Right lobe of liver (tissue), 4 donors: Measurements from ENCODE around the gene C16orf46.

Experiments
- CTCF ChIP-seq, 4 donors: fragments of 200-600 bp in 3 of 4; fragments of 450-650 bp in 1 of 4; IDR thresholded peaks; one replicate each; pipeline versions ENCODE4 v1.5.1 to v1.8.0; 2016 to 2022; ENCODE audit warnings: antibody characterized with exemption in 4 of 4, mild to moderate bottlenecking in 2 of 4
- POLR2A ChIP-seq: fragments of 450-650 bp; IDR thresholded peaks from one replicate; pipeline ENCODE4 v1.6.1; 2017; ENCODE audit warnings: antibody characterized with exemption, mild to moderate bottlenecking
- donor health status: DM: no; HTN: no; CAD: no.
- donor health status: DM: no; HTN: no; CAD: no.
- donor health status: DM: no; HTN: yes; CAD: no.

DNA sequence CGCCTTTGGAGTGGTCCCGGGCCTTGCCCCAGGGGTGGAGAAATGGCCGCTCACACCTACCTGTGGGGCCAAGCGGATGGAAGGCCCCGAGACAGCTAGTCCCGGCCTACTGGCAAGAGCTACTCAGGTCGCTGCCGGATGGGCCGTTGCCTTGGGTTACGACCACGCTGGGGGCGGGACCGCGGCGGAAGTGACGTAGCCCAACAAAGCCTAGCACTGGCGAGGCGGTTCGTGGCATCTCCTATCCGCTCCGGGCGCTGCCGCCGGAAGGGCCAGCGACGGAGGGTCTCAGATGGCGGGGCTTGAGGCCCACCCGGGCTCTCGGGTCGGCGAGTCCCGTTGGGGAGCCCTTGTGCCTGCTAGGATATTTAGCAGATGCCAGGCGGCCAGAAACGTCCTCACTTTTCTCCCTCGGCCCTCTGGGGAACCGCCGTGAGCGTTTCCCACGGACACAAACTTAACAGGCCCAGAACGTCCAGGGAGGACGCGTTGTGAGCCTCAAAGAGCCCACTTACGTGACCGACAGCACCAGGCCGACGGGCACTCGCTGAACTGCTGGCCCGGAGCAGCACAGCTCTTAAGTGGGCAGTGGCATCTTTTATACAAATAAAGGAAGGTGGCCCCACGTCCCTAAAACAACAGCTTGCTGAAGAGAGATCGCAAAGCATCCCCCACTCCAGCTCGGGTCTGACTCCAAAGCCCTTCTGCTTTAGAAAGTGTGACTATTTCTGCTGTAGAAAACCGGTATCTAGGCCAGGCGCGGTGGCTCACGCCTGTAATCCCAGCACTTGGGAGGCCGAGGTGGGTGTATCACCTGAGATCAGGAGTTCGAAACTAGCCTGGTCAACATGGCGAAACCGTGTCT lies at the start of gene C16orf46:
- TF ChIP-seq CTCF (IDR thresholded peaks at IDR 0.05) = no peak
- peak; percentile 87 for TF ChIP-seq POLR2A
